A549 treated with AZD9567 at 1 μM for 4 hours (cell line): ENCODE measurements around the gene TM9SF3. TPM values are rescaled to one million over a fixed set of nuclear protein-coding genes. Genes with fewer than 3 reads are reported as not detected.

Experiments
- total RNA-seq: library from RNA; stranded (reverse); fragments of 200-300 nt; extraction: Qiagen RNA extraction; gene quantifications from 5 replicates; pipeline ENCODE4 v1.2.3, GENCODE V29; 2022; ENCODE audit not compliant: insufficient read depth

Gene TM9SF3
- 71.4 to 91.5 TPM (median 85.6 TPM) in 5 replicates for total RNA-seq

DNA sequence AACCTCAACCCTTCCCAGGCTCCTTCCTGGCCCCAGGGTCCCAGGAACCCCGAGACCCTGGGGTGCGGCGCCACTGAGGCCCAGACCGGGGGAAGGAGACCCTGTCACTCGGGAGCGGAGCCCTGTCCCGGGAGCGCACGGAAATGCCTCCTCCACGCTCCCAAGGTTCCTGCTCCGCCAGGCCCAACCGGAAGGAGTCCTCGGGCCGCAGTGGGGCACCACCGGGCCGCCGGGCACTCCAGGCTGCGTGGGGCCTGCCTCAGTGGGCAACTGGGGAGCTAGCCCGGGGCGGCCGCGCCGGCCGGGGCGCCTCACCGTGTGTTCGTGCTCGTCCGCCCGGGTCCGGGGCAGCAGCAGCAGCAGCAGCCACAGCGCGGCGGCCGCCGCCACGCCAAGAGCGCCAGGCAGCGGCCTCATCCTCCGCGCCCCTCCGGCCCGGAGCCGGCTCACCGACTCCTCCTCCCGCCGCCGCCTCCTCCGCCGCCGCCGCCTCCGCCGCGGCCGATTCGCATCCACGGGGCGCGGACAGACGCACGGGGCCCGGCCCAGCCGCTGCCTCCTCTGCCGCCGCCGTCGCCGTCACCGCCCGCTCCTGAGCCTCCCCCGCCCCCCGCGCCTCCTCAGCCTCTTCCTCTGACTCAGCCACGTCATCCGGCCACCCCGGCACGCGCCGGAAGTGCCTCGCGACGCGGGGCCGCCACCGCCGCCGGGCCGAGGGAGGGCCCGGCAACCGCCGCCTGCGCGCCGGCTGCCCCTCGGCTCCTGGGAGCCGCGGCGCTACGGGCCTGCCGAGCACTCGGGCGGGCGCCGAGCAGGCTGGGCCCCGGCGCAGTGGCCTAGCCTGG is at the start of gene TM9SF3:
TSS of gene TM9SF3 (minus strand) at position 594 of the 845 bp plus-strand sequence. CDS start at position 417, 177 bp downstream.

GRCh38 chr10:96513698-96514561 is 72.9 kb downstream of the TM9SF3 start, which contains the start of gene TLL2:
Gene TLL2 (minus strand): TSS chr10:96513926. CDS start chr10:96513685, 241 bp downstream.

Other genes starting within 250 kb of the TM9SF3 start
- gene OPALIN, start 228.0 kb downstream of the TM9SF3 start, total RNA-seq, result not detected in 5 replicates
- gene TLL2, start 73.1 kb downstream of the TM9SF3 start, total RNA-seq, result 0.04 to 0.16 TPM (median 0.13 TPM) in 4 of 5 replicates, not detected in the other
- 0.46 to 0.76 TPM (median 0.60 TPM) in 4 of 5 replicates, not detected in the other for gene PIK3AP1, start 133.5 kb upstream of the TM9SF3 start, total RNA-seq
- gene LCOR, start 245.3 kb upstream of the TM9SF3 start, total RNA-seq, result 6.2 to 10.6 TPM (median 9.2 TPM) in 5 replicates